ENCODE measurements around the gene ANKRD24. TPM values are rescaled to one million over a fixed set of nuclear protein-coding genes. Genes with fewer than 3 reads are reported as not detected.

The ANKRD24 gene
- total and polyA plus RNA-seq, 2 of the 13 experiments (the other 11 are each of a cell fraction or from before 2014, with no cell fraction given) = 0.13 to 0.24 TPM

DNA sequence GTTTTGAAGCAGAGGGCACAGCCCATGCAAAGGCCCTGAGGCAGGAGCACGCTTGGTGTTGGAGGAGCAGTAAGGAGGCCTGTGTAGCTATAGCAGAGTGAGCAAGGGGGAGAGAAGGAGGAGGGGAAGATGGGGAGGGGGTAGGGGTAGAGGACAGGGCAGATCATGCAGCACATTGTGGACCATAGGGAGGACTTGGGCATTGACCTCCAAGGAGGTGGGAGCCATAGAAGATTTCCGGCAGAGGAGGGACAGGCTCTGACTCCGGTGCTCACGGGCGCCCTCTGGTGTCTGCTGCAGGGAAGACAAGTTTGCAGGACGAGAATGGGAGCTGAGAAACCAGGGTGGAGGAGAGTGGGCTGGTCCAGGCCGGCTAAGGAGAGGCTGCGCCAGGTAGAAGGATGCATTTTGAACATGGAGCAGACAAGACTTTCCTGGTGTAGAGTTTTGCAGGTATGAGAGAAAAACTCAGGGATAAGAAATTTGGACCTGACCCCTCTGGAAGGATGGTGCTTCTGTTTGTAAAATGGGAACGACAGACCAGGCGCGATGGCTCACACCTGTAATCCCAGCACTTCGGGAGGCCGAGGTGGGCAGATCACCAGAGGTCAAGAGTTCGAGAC is 42.8 kb upstream of the ANKRD24 start (continued):
- 0 out of 2 replicates have a peak, but pooled peaks have one; percentile 22 for TF ChIP-seq ZNF33B (CRISPR knock-in tag; IDR thresholded peaks at IDR 0.05)
- TF ChIP-seq, protein P1, sequence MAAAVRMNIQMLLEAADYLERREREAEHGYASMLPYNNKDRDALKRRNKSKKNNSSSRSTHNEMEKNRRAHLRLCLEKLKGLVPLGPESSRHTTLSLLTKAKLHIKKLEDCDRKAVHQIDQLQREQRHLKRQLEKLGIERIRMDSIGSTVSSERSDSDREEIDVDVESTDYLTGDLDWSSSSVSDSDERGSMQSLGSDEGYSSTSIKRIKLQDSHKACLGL (CRISPR knock-in tag; IDR thresholded peaks at IDR 0.05) = no peak
- TF ChIP-seq MED8 (CRISPR knock-in tag; IDR thresholded peaks at IDR 0.05; ENCODE audit: insufficient replicate concordance) = no peak
- no peak for TF ChIP-seq NAIF1 (CRISPR knock-in tag; IDR thresholded peaks at IDR 0.05; ENCODE audit: borderline replicate concordance)
- TF ChIP-seq, protein P2, sequence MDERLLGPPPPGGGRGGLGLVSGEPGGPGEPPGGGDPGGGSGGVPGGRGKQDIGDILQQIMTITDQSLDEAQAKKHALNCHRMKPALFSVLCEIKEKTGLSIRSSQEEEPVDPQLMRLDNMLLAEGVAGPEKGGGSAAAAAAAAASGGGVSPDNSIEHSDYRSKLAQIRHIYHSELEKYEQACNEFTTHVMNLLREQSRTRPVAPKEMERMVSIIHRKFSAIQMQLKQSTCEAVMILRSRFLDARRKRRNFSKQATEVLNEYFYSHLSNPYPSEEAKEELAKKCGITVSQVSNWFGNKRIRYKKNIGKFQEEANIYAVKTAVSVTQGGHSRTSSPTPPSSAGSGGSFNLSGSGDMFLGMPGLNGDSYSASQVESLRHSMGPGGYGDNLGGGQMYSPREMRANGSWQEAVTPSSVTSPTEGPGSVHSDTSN (CRISPR knock-in tag; IDR thresholded peaks at IDR 0.05) = no peak
- TF ChIP-seq RXRB (CRISPR knock-in tag; IDR thresholded peaks at IDR 0.05; ENCODE audit: borderline replicate concordance) = peak; percentile 27; the same call in 1 of the 2 replicates
- peak; percentile 27; the same call in 1 of the 2 replicates for TF ChIP-seq ZFX (CRISPR knock-in tag; IDR thresholded peaks at IDR 0.05; ENCODE audit: low read depth)
- no peak for TF ChIP-seq PTBP1 (IDR thresholded peaks at IDR 0.05; ENCODE audit: low read depth, low read length, poor library complexity, severe bottlenecking)
- no peak for TF ChIP-seq SETDB1 (CRISPR knock-in tag; IDR thresholded peaks at IDR 0.05; ENCODE audit: borderline replicate concordance)
- TF ChIP-seq ZNF709 (CRISPR knock-in tag; IDR thresholded peaks at IDR 0.05) = peak; percentile 39; the same call in 1 of the 2 replicates
- no peak for TF ChIP-seq ZNF501 (CRISPR knock-in tag; IDR thresholded peaks at IDR 0.05)
- TF ChIP-seq, protein P3, sequence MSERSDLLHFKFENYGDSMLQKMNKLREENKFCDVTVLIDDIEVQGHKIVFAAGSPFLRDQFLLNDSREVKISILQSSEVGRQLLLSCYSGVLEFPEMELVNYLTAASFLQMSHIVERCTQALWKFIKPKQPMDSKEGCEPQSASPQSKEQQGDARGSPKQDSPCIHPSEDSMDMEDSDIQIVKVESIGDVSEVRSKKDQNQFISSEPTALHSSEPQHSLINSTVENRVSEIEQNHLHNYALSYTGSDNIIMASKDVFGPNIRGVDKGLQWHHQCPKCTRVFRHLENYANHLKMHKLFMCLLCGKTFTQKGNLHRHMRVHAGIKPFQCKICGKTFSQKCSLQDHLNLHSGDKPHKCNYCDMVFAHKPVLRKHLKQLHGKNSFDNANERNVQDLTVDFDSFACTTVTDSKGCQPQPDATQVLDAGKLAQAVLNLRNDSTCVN (CRISPR knock-in tag; IDR thresholded peaks at IDR 0.05; ENCODE audit: borderline replicate concordance) = 0 out of 2 replicates have a peak, but pooled peaks have one; percentile 27
- peak; percentile 37; the same call in 1 of the 2 replicates for TF ChIP-seq SAP130 (CRISPR knock-in tag; IDR thresholded peaks at IDR 0.05; ENCODE audit: low read depth)
- peak; percentile 88 for TF ChIP-seq ZMYM3 (CRISPR knock-in tag; IDR thresholded peaks at IDR 0.05)
- TF ChIP-seq, protein P4, sequence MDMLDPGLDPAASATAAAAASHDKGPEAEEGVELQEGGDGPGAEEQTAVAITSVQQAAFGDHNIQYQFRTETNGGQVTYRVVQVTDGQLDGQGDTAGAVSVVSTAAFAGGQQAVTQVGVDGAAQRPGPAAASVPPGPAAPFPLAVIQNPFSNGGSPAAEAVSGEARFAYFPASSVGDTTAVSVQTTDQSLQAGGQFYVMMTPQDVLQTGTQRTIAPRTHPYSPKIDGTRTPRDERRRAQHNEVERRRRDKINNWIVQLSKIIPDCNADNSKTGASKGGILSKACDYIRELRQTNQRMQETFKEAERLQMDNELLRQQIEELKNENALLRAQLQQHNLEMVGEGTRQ (IDR thresholded peaks at IDR 0.05; ENCODE audit: low read depth, low read length) = no peak
- TF ChIP-seq, protein P4 (CRISPR knock-in tag; IDR thresholded peaks at IDR 0.05; ENCODE audit: borderline replicate concordance) = no peak
- no peak for TF ChIP-seq TAF15 (IDR thresholded peaks at IDR 0.05; ENCODE audit: low read depth, low read length, poor library complexity, severe bottlenecking)
- TF ChIP-seq IRF2 (CRISPR knock-in tag; IDR thresholded peaks at IDR 0.05) = no peak
- peak; percentile 71; the same call in 1 of the 2 replicates for TF ChIP-seq KDM1A (CRISPR knock-in tag; IDR thresholded peaks at IDR 0.05)
- TF ChIP-seq, protein P5, sequence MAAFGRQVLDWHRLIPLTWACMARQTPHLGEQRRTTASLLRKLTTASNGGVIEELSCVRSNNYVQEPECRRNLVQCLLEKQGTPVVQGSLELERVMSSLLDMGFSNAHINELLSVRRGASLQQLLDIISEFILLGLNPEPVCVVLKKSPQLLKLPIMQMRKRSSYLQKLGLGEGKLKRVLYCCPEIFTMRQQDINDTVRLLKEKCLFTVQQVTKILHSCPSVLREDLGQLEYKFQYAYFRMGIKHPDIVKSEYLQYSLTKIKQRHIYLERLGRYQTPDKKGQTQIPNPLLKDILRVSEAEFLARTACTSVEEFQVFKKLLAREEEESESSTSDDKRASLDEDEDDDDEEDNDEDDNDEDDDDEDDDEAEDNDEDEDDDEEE (CRISPR knock-in tag; IDR thresholded peaks at IDR 0.05) = no peak
- TF ChIP-seq ADNP (CRISPR knock-in tag; IDR thresholded peaks at IDR 0.05) = peak; percentile 79
- TF ChIP-seq, protein P6, sequence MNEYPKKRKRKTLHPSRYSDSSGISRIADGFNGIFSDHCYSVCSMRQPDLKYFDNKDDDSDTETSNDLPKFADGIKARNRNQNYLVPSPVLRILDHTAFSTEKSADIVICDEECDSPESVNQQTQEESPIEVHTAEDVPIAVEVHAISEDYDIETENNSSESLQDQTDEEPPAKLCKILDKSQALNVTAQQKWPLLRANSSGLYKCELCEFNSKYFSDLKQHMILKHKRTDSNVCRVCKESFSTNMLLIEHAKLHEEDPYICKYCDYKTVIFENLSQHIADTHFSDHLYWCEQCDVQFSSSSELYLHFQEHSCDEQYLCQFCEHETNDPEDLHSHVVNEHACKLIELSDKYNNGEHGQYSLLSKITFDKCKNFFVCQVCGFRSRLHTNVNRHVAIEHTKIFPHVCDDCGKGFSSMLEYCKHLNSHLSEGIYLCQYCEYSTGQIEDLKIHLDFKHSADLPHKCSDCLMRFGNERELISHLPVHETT (CRISPR knock-in tag; conservative IDR thresholded peaks at IDR 0.05) = no peak
- peak; percentile 45; the same call in 1 of the 2 replicates for TF ChIP-seq HDAC2 (CRISPR knock-in tag; IDR thresholded peaks at IDR 0.05)
